Loucy (cell line): ENCODE results near the gene ADO.

ENCODE experiments used
- H2AFZ ChIP-seq: fragments of 200-600 bp; sonication (generic); 2 replicates; pipeline ENCODE4 v1.6.0; 2016; ENCODE audit warnings: antibody characterized with exemption, mild to moderate bottlenecking, low read length, moderate library complexity
- H3F3A ChIP-seq: fragments of 200-600 bp; 2 replicates; pipeline ENCODE4 v1.6.0; 2016; ENCODE audit warnings: antibody characterized with exemption, low read depth, mild to moderate bottlenecking
- H3K27me3 ChIP-seq: fragments of 200-600 bp; sonication (generic); 2 replicates; pipeline ENCODE4 v1.6.1; 2014; ENCODE audit warnings: low read length, mild to moderate bottlenecking; ENCODE audit not compliant: insufficient read depth, poor library complexity, severe bottlenecking
- H3K36me3 ChIP-seq: fragments of 200-600 bp; sonication (generic); 2 replicates; pipeline ENCODE4 v1.6.1; 2016; ENCODE audit warnings: low read length; ENCODE audit not compliant: insufficient read depth
- H3K4me1 ChIP-seq: fragments of 200-600 bp; sonication (generic); 2 replicates; pipeline ENCODE4 v1.5.1; 2014; ENCODE audit warnings: low read length, mild to moderate bottlenecking; ENCODE audit not compliant: insufficient read depth, poor library complexity, severe bottlenecking
- H3K4me2 ChIP-seq: fragments of 200-600 bp; sonication (generic); 2 replicates; pipeline ENCODE4 v1.6.0; 2014; ENCODE audit warnings: antibody characterized with exemption, low read length, low read depth, mild to moderate bottlenecking; ENCODE audit not compliant: poor library complexity, severe bottlenecking
- H3K4me3 ChIP-seq: fragments of 200-600 bp; sonication (generic); 2 replicates; pipeline ENCODE4 v1.5.1; 2014; ENCODE audit warnings: low read length, mild to moderate bottlenecking, mixed read lengths; ENCODE audit not compliant: poor library complexity, severe bottlenecking
- H3K79me2 ChIP-seq: fragments of 200-600 bp; sonication (generic); 2 replicates; pipeline ENCODE4 v1.6.1; 2014; ENCODE audit warnings: low read length; ENCODE audit not compliant: insufficient read depth
- H3K9ac ChIP-seq: fragments of 200-600 bp; sonication (generic); 2 replicates; pipeline ENCODE4 v1.6.0; 2014; ENCODE audit warnings: mild to moderate bottlenecking, low read depth, low read length, moderate library complexity; ENCODE audit not compliant: poor library complexity, severe bottlenecking
- H3K9me2 ChIP-seq: fragments of 200-600 bp; sonication (generic); replicated peaks from 2 replicates; pipeline ENCODE4 v1.6.1; 2016; ENCODE audit warnings: low read depth, low read length, mixed read lengths
- H3K9me3 ChIP-seq: fragments of 200-600 bp; sonication (generic); 2 replicates; pipeline ENCODE4 v1.6.1; 2014; ENCODE audit warnings: mild to moderate bottlenecking, antibody characterized with exemption, low read length, low read depth; ENCODE audit not compliant: insufficient read depth
- H4K20me1 ChIP-seq: fragments of 200-600 bp; sonication (generic); 2 replicates; pipeline ENCODE4 v1.6.0; 2014; ENCODE audit warnings: antibody characterized with exemption, low read length, mild to moderate bottlenecking; ENCODE audit not compliant: insufficient read depth, poor library complexity, severe bottlenecking
- CTCF ChIP-seq: fragments of 200-600 bp; sonication (generic); conservative IDR thresholded peaks from 2 replicates; pipeline ENCODE4 v1.5.1; 2014; ENCODE audit warnings: mild to moderate bottlenecking, antibody characterized with exemption, low read length
- EZH2phosphoT487 ChIP-seq: fragments of 200-600 bp; IDR thresholded peaks from 2 replicates; pipeline ENCODE4 v1.6.1; 2018; ENCODE audit warnings: antibody characterized with exemption, mild to moderate bottlenecking, moderate library complexity, borderline replicate concordance

ADO gene

GRCh38 chr10:62794306-62794705 lies 10.2 kb upstream of the ADO start:
- Histone ChIP-seq H3K4me3 (no peak overlapping the region), H3K9ac (no peak overlapping the region), H3K9me2 (no peaks in the 10 kb centered on the region), H3K27me3 (peaks cover 35% of the 10 kb centered on the region), H3K79me2 (no peaks in the 10 kb centered on the region), H4K20me1 (no peaks in the 10 kb centered on the region), H2AFZ (no peak overlapping the region), H3K4me1 (no peaks in the 10 kb centered on the region), H3F3A (no peaks in the 10 kb centered on the region), H3K4me2 (no peak overlapping the region), H3K9me3 (no peaks in the 10 kb centered on the region), H3K36me3 (no peaks in the 10 kb centered on the region)
- TF ChIP-seq EZH2phosphoT487 (no peak), CTCF (no peak)

- H3K9me2 ChIP-seq: no peaks in the 10 kb centered on the region
- no peak overlapping the region for H3K4me2 ChIP-seq
- no peaks in the 10 kb centered on the region for H3K9me3 ChIP-seq
- no peaks in the 10 kb centered on the region for H3K79me2 ChIP-seq
- TF ChIP-seq EZH2phosphoT487 (no peak), CTCF (no peak)
- no peaks in the 10 kb centered on the region for H3F3A ChIP-seq
- H3K9ac ChIP-seq: no peak overlapping the region
- no peak overlapping the region for H2AFZ ChIP-seq
- no peaks in the 10 kb centered on the region for H4K20me1 ChIP-seq
- H3K36me3 ChIP-seq: no peaks in the 10 kb centered on the region
- H3K4me1 ChIP-seq: no peaks in the 10 kb centered on the region
- peaks cover 43% of the 10 kb centered on the region for H3K27me3 ChIP-seq
- H3K4me3 ChIP-seq: no peak overlapping the region
These were observed 9.4 kb upstream of the ADO start for GRCh38 chr10:62795100-62795499.

GRCh38 chr10:62795762-62796161 lies 8.8 kb upstream of the ADO start:
- Histone ChIP-seq H3K27me3 (peaks cover 50% of the 10 kb centered on the region), H3F3A (no peaks in the 10 kb centered on the region), H3K9me3 (no peaks in the 10 kb centered on the region), H3K4me1 (no peaks in the 10 kb centered on the region), H3K4me3 (no peak overlapping the region), H3K9me2 (no peaks in the 10 kb centered on the region), H4K20me1 (no peaks in the 10 kb centered on the region), H2AFZ (no peak overlapping the region), H3K79me2 (no peaks in the 10 kb centered on the region), H3K9ac (no peak overlapping the region), H3K4me2 (no peak overlapping the region), H3K36me3 (no peaks in the 10 kb centered on the region)
- TF ChIP-seq CTCF: no peak
- no peak for TF ChIP-seq EZH2phosphoT487
